ENCODE data around the gene DIDO1.

The DIDO1 gene

DNA sequence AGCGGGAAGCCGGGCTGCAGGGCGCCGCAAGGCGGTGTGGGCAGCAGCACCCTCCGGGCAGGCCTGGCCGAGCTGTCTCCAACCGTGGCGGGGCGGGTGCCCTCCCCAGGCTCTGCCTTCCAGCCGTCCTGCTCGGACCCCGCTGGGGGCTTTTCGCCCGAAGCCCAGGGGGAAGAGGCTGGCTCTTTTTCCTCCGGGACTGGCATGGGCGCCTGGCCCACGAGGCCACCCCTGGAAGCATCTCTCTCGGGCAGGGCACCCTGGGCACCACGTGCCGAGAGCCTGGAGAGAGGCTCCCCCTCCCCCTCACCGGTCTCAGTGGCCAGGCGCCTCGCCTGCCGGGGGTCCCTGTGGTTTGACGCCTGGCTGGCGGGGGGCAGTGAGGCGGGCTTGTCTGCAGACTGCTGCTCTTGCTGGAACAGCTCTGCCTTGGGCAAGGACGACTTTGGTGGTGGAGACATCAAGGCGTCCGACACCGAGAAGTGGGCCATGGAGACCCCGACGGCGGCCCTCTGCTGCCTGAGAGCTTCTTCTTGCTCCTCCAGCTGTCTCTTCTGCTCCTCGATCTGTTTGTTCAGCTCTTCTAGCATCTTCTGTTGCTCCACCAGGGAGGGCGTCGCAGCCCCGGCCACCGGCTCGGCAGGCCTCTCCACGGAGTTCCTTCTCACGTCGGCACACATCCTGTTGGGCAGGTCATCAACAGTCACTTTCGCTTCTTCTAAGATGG, 45.2 kb downstream of the DIDO1 start:
- H3K4ac ChIP-seq (ENCODE audit: low read depth, low read length), result no peak overlapping the region
- H3K36me3 ChIP-seq (ENCODE audit: control insufficient read depth in 1 of 2, insufficient read depth in 2 of 2, low read length in 2 of 2), result peaks cover 44 to 49% of the 10 kb centered on the region in 2 experiments
- H3K27me3 ChIP-seq (ENCODE audit: insufficient read depth, low read length), result no peaks in the 10 kb centered on the region
- no peak overlapping the region for H3K4me3 ChIP-seq (ENCODE audit: low read depth, low read length)
- no peaks in the 10 kb centered on the region for H3K79me1 ChIP-seq (ENCODE audit: low read length)
- no peak overlapping the region for H2BK5ac ChIP-seq (ENCODE audit: low read depth, low read length, poor library complexity)
- no peak overlapping the region for H2BK120ac ChIP-seq (ENCODE audit: insufficient read depth, low read length, poor library complexity)
- no peak overlapping the region for H4K8ac ChIP-seq (ENCODE audit: low read depth, low read length)
- H3K4me2 ChIP-seq (ENCODE audit: low read length), result no peak overlapping the region
- no peak overlapping the region for H2AK5ac ChIP-seq (ENCODE audit: low read length)
- H2AFZ ChIP-seq (ENCODE audit: insufficient read depth, low read length, poor library complexity), result no peak overlapping the region
- H3K14ac ChIP-seq (ENCODE audit: low read length), result no peak overlapping the region
- no peak overlapping the region for H4K91ac ChIP-seq (ENCODE audit: low read depth, low read length)
- H3K23ac ChIP-seq (ENCODE audit: low read length), result no peak overlapping the region
- no peak overlapping the region for H3K18ac ChIP-seq (ENCODE audit: low read length)
- H2BK12ac ChIP-seq (ENCODE audit: low read length), result no peak overlapping the region
- no peaks in the 10 kb centered on the region for H3K79me2 ChIP-seq (ENCODE audit: control insufficient read depth, insufficient read depth, low read length, poor library complexity)
- peaks cover 2% of the 10 kb centered on the region for H3K9me3 ChIP-seq (ENCODE audit: insufficient read depth, low read depth, low read length)
- H3K4me1 ChIP-seq (ENCODE audit: control insufficient read depth in 1 of 2, insufficient read depth in 2 of 2, low read length in 2 of 2), result no peaks in the 10 kb centered on the region
- H3K9ac ChIP-seq (ENCODE audit: low read length), result no peak overlapping the region
- no CpG with 5 or more reads among the region's 45 CpGs for WGBS (ENCODE audit: extremely low coverage, insufficient coverage, insufficient read length)
- no peak for DNase-seq
- H4K12ac ChIP-seq (ENCODE audit: low read depth, low read length), result no peak overlapping the region
- no peak overlapping the region for H3K27ac ChIP-seq (ENCODE audit: low read depth, low read length)

DNA sequence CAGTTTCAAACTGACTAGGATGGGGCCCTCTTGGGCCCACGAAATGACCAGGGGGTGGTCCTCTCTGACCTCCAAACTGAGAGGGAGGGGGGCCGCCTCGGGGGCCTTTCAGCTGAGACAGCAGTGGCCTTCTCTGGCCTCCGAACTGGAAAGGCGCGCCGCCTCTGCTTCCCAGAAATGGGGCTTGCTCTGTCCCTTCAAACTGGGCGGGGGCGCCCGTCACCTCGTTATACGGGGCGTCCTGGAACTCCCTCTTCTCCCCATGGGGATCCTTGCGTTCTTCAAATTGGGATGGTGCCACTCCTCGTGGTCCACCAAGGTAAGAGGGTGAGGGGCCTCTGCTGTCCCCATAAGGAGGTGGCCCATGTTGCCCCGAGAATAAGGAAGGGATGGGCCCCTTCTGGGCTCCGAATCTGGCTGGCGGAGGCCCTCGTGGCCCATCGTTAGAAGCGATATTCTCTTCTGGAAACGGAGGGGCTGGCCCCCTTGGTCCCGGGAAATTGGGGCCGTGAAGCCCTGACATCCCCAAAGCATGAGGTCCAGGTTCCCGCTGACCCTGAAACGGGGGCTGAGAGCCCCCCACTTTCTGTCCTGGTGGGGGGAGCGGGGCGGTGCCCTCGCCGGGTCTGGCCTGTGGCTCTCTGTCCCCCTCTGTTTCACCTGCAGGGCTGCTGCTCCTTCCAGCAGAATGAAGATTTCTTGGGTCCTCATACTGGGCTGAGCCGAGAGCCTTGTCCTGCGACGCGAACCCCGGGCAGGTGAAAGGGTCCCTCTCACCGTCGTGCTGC, 46.0 kb downstream of the DIDO1 start:
- no peak overlapping the region for H2BK5ac ChIP-seq (ENCODE audit: low read depth, low read length, poor library complexity)
- H3K4me3 ChIP-seq (ENCODE audit: low read depth, low read length), result no peak overlapping the region
- DNase-seq, result no peak
- no peaks in the 10 kb centered on the region for H3K27me3 ChIP-seq (ENCODE audit: insufficient read depth, low read length)
- peaks cover 0 to 3% of the 10 kb centered on the region in 2 experiments for H3K4me1 ChIP-seq (ENCODE audit: control insufficient read depth in 1 of 2, insufficient read depth in 2 of 2, low read length in 2 of 2)
- H3K18ac ChIP-seq (ENCODE audit: low read length), result no peak overlapping the region
- no peak overlapping the region for H3K9ac ChIP-seq (ENCODE audit: low read length)
- WGBS (ENCODE audit: extremely low coverage, insufficient coverage, insufficient read length), result no CpG with 5 or more reads among the region's 37 CpGs
- H3K79me2 ChIP-seq (ENCODE audit: control insufficient read depth, insufficient read depth, low read length, poor library complexity), result no peaks in the 10 kb centered on the region
- H2AK5ac ChIP-seq (ENCODE audit: low read length), result no peak overlapping the region
- no peak overlapping the region for H2BK12ac ChIP-seq (ENCODE audit: low read length)
- H3K4ac ChIP-seq (ENCODE audit: low read depth, low read length), result no peak overlapping the region
- no peak overlapping the region for H3K14ac ChIP-seq (ENCODE audit: low read length)
- no peak overlapping the region for H2BK120ac ChIP-seq (ENCODE audit: insufficient read depth, low read length, poor library complexity)
- no peak overlapping the region for H4K12ac ChIP-seq (ENCODE audit: low read depth, low read length)
- H3K27ac ChIP-seq (ENCODE audit: low read depth, low read length), result no peak overlapping the region
- peaks cover 39 to 41% of the 10 kb centered on the region in 2 experiments for H3K36me3 ChIP-seq (ENCODE audit: control insufficient read depth in 1 of 2, insufficient read depth in 2 of 2, low read length in 2 of 2)
- H3K4me2 ChIP-seq (ENCODE audit: low read length), result no peak overlapping the region
- H4K8ac ChIP-seq (ENCODE audit: low read depth, low read length), result no peak overlapping the region
- no peak overlapping the region for H2AFZ ChIP-seq (ENCODE audit: insufficient read depth, low read length, poor library complexity)
- no peaks in the 10 kb centered on the region for H3K79me1 ChIP-seq (ENCODE audit: low read length)
- H3K9me3 ChIP-seq (ENCODE audit: insufficient read depth, low read depth, low read length), result peaks cover 2% of the 10 kb centered on the region
- no peak overlapping the region for H3K23ac ChIP-seq (ENCODE audit: low read length)
- H4K91ac ChIP-seq (ENCODE audit: low read depth, low read length), result no peak overlapping the region

- no peak overlapping the region for H3K9ac ChIP-seq (ENCODE audit: low read length)
- no peak overlapping the region for H4K91ac ChIP-seq (ENCODE audit: low read depth, low read length)
- H3K4me2 ChIP-seq (ENCODE audit: low read length), result no peak overlapping the region
- H3K23ac ChIP-seq (ENCODE audit: low read length), result no peak overlapping the region
- H4K12ac ChIP-seq (ENCODE audit: low read depth, low read length), result no peak overlapping the region
- H3K4ac ChIP-seq (ENCODE audit: low read depth, low read length), result no peak overlapping the region
- no peaks in the 10 kb centered on the region for H3K79me1 ChIP-seq (ENCODE audit: low read length)
- no peak overlapping the region for H3K18ac ChIP-seq (ENCODE audit: low read length)
- no CpG with 5 or more reads among the region's 80 CpGs for WGBS (ENCODE audit: extremely low coverage, insufficient coverage, insufficient read length)
- H2BK120ac ChIP-seq (ENCODE audit: insufficient read depth, low read length, poor library complexity), result no peak overlapping the region
- no peak overlapping the region for H3K4me3 ChIP-seq (ENCODE audit: low read depth, low read length)
- no peaks in the 10 kb centered on the region for H3K79me2 ChIP-seq (ENCODE audit: control insufficient read depth, insufficient read depth, low read length, poor library complexity)
- no peaks in the 10 kb centered on the region for H3K27me3 ChIP-seq (ENCODE audit: insufficient read depth, low read length)
- no peak overlapping the region for H2AK5ac ChIP-seq (ENCODE audit: low read length)
- no peak overlapping the region for H2BK5ac ChIP-seq (ENCODE audit: low read depth, low read length, poor library complexity)
- H4K8ac ChIP-seq (ENCODE audit: low read depth, low read length), result no peak overlapping the region
- H2BK12ac ChIP-seq (ENCODE audit: low read length), result no peak overlapping the region
- H3K14ac ChIP-seq (ENCODE audit: low read length), result no peak overlapping the region
- peaks cover 38 to 39% of the 10 kb centered on the region in 2 experiments for H3K36me3 ChIP-seq (ENCODE audit: control insufficient read depth in 1 of 2, insufficient read depth in 2 of 2, low read length in 2 of 2)
- DNase-seq, result no peak
- H3K27ac ChIP-seq (ENCODE audit: low read depth, low read length), result no peak overlapping the region
- no peak overlapping the region for H2AFZ ChIP-seq (ENCODE audit: insufficient read depth, low read length, poor library complexity)
- peaks cover under 1 to 4% of the 10 kb centered on the region in 2 experiments for H3K4me1 ChIP-seq (ENCODE audit: control insufficient read depth in 1 of 2, insufficient read depth in 2 of 2, low read length in 2 of 2)
- peaks cover 2% of the 10 kb centered on the region for H3K9me3 ChIP-seq (ENCODE audit: insufficient read depth, low read depth, low read length)
Measured at GRCh38 chr20:62879275-62880146, 46.8 kb downstream of the DIDO1 start.

DNA sequence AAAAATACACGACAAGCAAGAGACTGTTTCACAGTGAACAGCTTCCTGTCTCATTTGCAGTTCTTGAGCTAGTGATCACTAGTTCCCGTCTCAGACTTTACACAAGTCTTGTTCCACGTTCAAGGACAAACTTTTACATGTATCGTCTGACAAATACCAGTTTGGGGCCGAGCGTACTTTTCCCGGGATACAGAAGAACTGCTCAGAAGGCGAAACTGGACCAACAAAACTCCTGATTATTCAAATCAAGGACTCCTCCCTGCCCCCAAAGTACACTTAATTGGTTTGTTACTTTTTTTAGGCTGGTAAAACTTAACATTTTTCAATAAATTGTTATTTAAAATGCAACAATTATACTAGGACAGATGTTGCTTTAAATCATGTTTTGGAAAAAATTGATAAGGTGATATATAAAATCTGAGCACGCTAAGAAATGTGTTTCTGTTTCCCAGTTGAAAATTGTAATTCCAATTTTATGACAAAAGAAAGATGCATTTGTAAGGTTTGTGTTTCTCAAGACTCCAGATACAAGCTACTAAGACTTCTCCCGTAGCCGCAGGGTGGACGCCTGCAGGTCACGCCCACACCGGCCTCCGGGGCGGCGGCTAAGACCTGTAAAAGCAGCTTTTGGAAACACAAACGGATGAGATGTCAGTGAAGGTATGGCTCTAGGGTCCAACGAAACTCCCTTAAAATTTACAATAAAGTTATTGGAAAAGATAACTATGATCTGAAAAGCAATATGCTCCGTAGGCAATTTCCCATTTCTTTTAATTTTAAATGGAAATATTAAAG, 47.9 kb downstream of the DIDO1 start:
- H2BK12ac ChIP-seq (ENCODE audit: low read length), result no peak overlapping the region
- H3K4me2 ChIP-seq (ENCODE audit: low read length), result no peak overlapping the region
- H3K14ac ChIP-seq (ENCODE audit: low read length), result no peak overlapping the region
- H3K23ac ChIP-seq (ENCODE audit: low read length), result no peak overlapping the region
- H3K18ac ChIP-seq (ENCODE audit: low read length), result no peak overlapping the region
- peak; percentile 55 to 68 for DNase-seq
- H4K12ac ChIP-seq (ENCODE audit: low read depth, low read length), result no peak overlapping the region
- no peak overlapping the region for H3K4me3 ChIP-seq (ENCODE audit: low read depth, low read length)
- no peak overlapping the region for H2BK5ac ChIP-seq (ENCODE audit: low read depth, low read length, poor library complexity)
- H3K79me2 ChIP-seq (ENCODE audit: control insufficient read depth, insufficient read depth, low read length, poor library complexity), result no peaks in the 10 kb centered on the region
- H3K4ac ChIP-seq (ENCODE audit: low read depth, low read length), result no peak overlapping the region
- H3K79me1 ChIP-seq (ENCODE audit: low read length), result no peaks in the 10 kb centered on the region
- H4K91ac ChIP-seq (ENCODE audit: low read depth, low read length), result no peak overlapping the region
- no peak overlapping the region for H3K9ac ChIP-seq (ENCODE audit: low read length)
- no CpG with 5 or more reads among the region's 20 CpGs for WGBS (ENCODE audit: extremely low coverage, insufficient coverage, insufficient read length)
- peaks cover 2% of the 10 kb centered on the region for H3K9me3 ChIP-seq (ENCODE audit: insufficient read depth, low read depth, low read length)
- H3K4me1 ChIP-seq (ENCODE audit: control insufficient read depth in 1 of 2, insufficient read depth in 2 of 2, low read length in 2 of 2), result peaks cover 4 to 7% of the 10 kb centered on the region in 2 experiments
- H2BK120ac ChIP-seq (ENCODE audit: insufficient read depth, low read length, poor library complexity), result no peak overlapping the region
- no peaks in the 10 kb centered on the region for H3K27me3 ChIP-seq (ENCODE audit: insufficient read depth, low read length)
- peaks cover 38 to 39% of the 10 kb centered on the region in 2 experiments for H3K36me3 ChIP-seq (ENCODE audit: control insufficient read depth in 1 of 2, insufficient read depth in 2 of 2, low read length in 2 of 2)
- no peak overlapping the region for H2AK5ac ChIP-seq (ENCODE audit: low read length)
- H3K27ac ChIP-seq (ENCODE audit: low read depth, low read length), result no peak overlapping the region
- H4K8ac ChIP-seq (ENCODE audit: low read depth, low read length), result no peak overlapping the region
- no peak overlapping the region for H2AFZ ChIP-seq (ENCODE audit: insufficient read depth, low read length, poor library complexity)
